HCT116 (cell line): Measurements from ENCODE around the gene LSAMP. TPM values are rescaled to one million over a fixed set of nuclear protein-coding genes. Genes with fewer than 3 reads are reported as not detected.

Source experiments
- ATAC-seq: fragments of 200-7000 bp; cut with Tn5 transposase; 2 replicates; pipeline ENCODE4 v1.9.1; 2020; ENCODE audit warnings: mild to moderate bottlenecking, moderate library complexity
- BruUV-seq: library from RNA; stranded (reverse); fragments of 400-500 nt; replicated peaks from 2 replicates; lab custom pipeline; 2021; lab: Mats Ljungman, UMichigan
- CTCF ChIA-PET: fragments of 300-600 bp; sonication (Branson Sonifier 250); formaldehyde crosslinking; loops from one replicate; lab custom pipeline; 2021; ENCODE audit warnings: antibody characterized with exemption; lab: Charles Lee
- POLR2A ChIA-PET: fragments of 300-600, 350-600 bp; sonication (Branson Sonifier 250); formaldehyde crosslinking; loops from one replicate; lab custom pipeline; 2021; ENCODE audit warnings: antibody characterized with exemption; lab: Charles Lee
- RAD21 ChIA-PET, 2 experiments: fragments of 300-600 bp; sonication (Branson Sonifier 250); formaldehyde crosslinking; loops; one replicate each; lab custom pipeline; 2023; ENCODE audit warnings: low total read pairs in 2 of 2; ENCODE audit not compliant: uncharacterized antibody in 2 of 2, unreplicated experiment in 2 of 2, low non-redundant PET in 1 of 2; lab: Charles Lee
- DNase-seq: peaks from one replicate; pipeline ENCODE4 v3.0.0-alpha.2; 2010; ENCODE audit warnings: low read depth, low spot score
- H2AFZ ChIP-seq: fragments of 200-600 bp; shearing (Covaris generic), sonication (generic); 2 replicates; pipeline ENCODE4 v1.6.1; 2017; ENCODE audit warnings: low read depth, mixed run types, mixed read lengths, antibody characterized with exemption, low read length; ENCODE audit not compliant: poor library complexity, severe bottlenecking
- H3K27ac ChIP-seq: 2 replicates; pipeline ENCODE4 v1.5.1; 2012; ENCODE audit warnings: low read depth, low read length
- H3K27me3 ChIP-seq: fragments of 200-600 bp; sonication (generic); 2 replicates; pipeline ENCODE4 v1.6.1; 2016; ENCODE audit warnings: mixed run types, low read length, mixed read lengths; ENCODE audit not compliant: insufficient read depth
- H3K36me3 ChIP-seq, 2 experiments: fragments of 200-500 bp in 1 of 2; fragments of 200-600 bp in 1 of 2; sonication (Bioruptor generic) in 1 of 2; sonication (generic) in 1 of 2; 2 replicates each; pipeline versions ENCODE4 v1.5.1 to v1.6.1; 2014 to 2016; ENCODE audit warnings: low read length in 2 of 2, inconsistent platforms in 1 of 2, mixed read lengths in 1 of 2, mixed run types in 1 of 2; ENCODE audit not compliant: insufficient read depth in 2 of 2, control insufficient read depth in 1 of 2
- H3K4me1 ChIP-seq, 2 experiments: fragments of 200-600 bp in 1 of 2; sonication (generic) in 1 of 2; 2 replicates each; pipeline versions ENCODE4 v1.5.1 to v1.6.1; 2012 to 2017; ENCODE audit warnings: low read length in 2 of 2, inconsistent platforms in 1 of 2, mild to moderate bottlenecking in 1 of 2, mixed read lengths in 1 of 2, mixed run types in 1 of 2, moderate library complexity in 1 of 2; ENCODE audit not compliant: insufficient read depth in 2 of 2, control insufficient read depth in 1 of 2
- H3K4me2 ChIP-seq: fragments of 200-600 bp; sonication (generic); 2 replicates; pipeline ENCODE4 v1.6.1; 2017; ENCODE audit warnings: mixed run types, low read length, mixed read lengths
- H3K4me3 ChIP-seq, 2 experiments: fragments of 200-600 bp in 1 of 2; sonication (generic) in 1 of 2; replicated peaks in 1 of 2; 2 replicates each; pipeline ENCODE4 v1.5.1; 2011 to 2016; ENCODE audit warnings: low read length in 2 of 2, control low read depth in 1 of 2, low read depth in 1 of 2, mild to moderate bottlenecking in 1 of 2, mixed read lengths in 1 of 2, mixed run types in 1 of 2
- H3K79me2 ChIP-seq: fragments of 200-600 bp; sonication (generic); 2 replicates; pipeline ENCODE4 v1.6.1; 2017; ENCODE audit warnings: mild to moderate bottlenecking, mixed run types, low read length, moderate library complexity, mixed read lengths; ENCODE audit not compliant: insufficient read depth
- H3K9ac ChIP-seq: fragments of 200-600 bp; sonication (generic); 2 replicates; pipeline ENCODE4 v1.6.1; 2016; ENCODE audit warnings: low read length, mixed read lengths
- H3K9me2 ChIP-seq: fragments of 200-600 bp; sonication (generic), shearing (Covaris generic); 2 replicates; pipeline ENCODE4 v1.6.1; 2017; ENCODE audit warnings: mixed run types, mild to moderate bottlenecking, moderate library complexity; ENCODE audit not compliant: insufficient read depth
- H3K9me3 ChIP-seq, 2 experiments: fragments of 200-500 bp in 1 of 2; fragments of 200-600 bp in 1 of 2; sonication (Bioruptor generic) in 1 of 2; sonication (generic) in 1 of 2; 2 replicates each; pipeline ENCODE4 v1.6.1; 2014 to 2017; ENCODE audit warnings: low read length in 2 of 2, mixed read lengths in 2 of 2, inconsistent platforms in 1 of 2, low read depth in 1 of 2, mild to moderate bottlenecking in 1 of 2, mixed run types in 1 of 2, moderate library complexity in 1 of 2; ENCODE audit not compliant: control insufficient read depth in 1 of 2, insufficient read depth in 1 of 2
- H4K20me1 ChIP-seq: fragments of 200-600 bp; sonication (generic), shearing (Covaris generic); 2 replicates; pipeline ENCODE4 v1.6.1; 2017; ENCODE audit warnings: mixed run types, mild to moderate bottlenecking, moderate library complexity; ENCODE audit not compliant: insufficient read depth
- EZH2 ChIP-seq: fragments of 200-600 bp; sonication (generic); IDR thresholded peaks from 2 replicates; pipeline ENCODE4 v1.6.1; 2017; ENCODE audit warnings: antibody characterized with exemption, mixed run types
- TCF7L2 ChIP-seq: IDR thresholded peaks from 2 replicates; pipeline ENCODE4 v1.7.0; 2011; ENCODE audit warnings: borderline replicate concordance, inconsistent platforms; ENCODE audit not compliant: insufficient read depth, insufficient read length; ENCODE audit errors: extremely low read depth
- ZFX ChIP-seq: fragments of 450-650 bp; IDR thresholded peaks from 2 replicates; pipeline ENCODE4 v1.6.1; 2017
- ZNF274 ChIP-seq: fragments of 200-500 bp; sonication (Bioruptor generic); IDR thresholded peaks from 2 replicates; pipeline ENCODE4 v1.6.1; 2014; ENCODE audit warnings: mild to moderate bottlenecking, low read depth, low read length, inconsistent platforms
- intact Hi-C: fragments of 100-400 bp; cut with micrococcal nuclease; formaldehyde crosslinking; loops from 2 replicates; pipeline ENCODE4 v1.10.0; 2022
- total RNA-seq: library from RNA; stranded (reverse); gene quantifications from one replicate; pipeline ENCODE4 v1.2.1, GENCODE V29; 2021; ENCODE audit not compliant: unreplicated experiment

The LSAMP gene
- total RNA-seq, 1 experiment from 2014 or later: 0.25 TPM

DNA sequence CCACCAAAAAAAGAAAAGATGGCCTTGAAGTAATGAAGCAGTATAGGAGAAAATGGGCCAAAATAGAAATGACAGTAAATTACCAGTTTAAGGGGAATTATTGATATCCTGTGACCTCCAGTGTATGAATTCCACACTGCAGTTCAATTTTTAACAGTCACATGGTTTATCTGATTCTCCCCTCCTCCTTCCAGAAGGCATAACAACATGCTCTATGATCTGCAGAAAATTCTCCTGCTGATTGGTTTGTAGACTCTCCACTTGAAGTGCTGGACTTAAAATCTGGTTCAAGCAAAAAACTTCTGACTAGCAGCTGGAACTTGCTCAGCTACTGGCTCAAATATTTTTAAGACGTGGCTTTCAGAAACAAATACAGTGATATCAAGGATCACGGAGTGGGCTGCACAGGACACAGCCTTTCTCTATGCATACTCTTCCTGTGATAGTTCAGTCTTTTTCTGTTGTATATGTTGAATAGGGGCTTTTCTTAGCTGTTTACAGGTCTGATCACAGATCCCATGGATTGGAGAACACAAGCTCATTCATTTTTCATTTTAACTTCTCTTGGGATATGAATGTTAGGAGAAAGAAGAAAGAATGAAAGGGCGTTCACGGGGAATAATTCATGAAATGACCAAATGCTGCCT lies 211.5 kb downstream of the LSAMP start:
- Histone ChIP-seq H3K9me2 (no peaks in the 10 kb centered on the region; the same call in 1 of the 2 replicates), H3K36me3 (no peaks in the 10 kb centered on the region), H3K27ac (no peak overlapping the region), H3K4me2 (no peak overlapping the region), H3K79me2 (no peaks in the 10 kb centered on the region), H3K27me3 (peaks cover 17% of the 10 kb centered on the region), H3K9ac (no peak overlapping the region), H3K4me1 (no peaks in the 10 kb centered on the region), H3K9me3 (no peaks in the 10 kb centered on the region), H3K4me3 (no peak overlapping the region), H2AFZ (no peak overlapping the region), H4K20me1 (no peaks in the 10 kb centered on the region; the same call in 1 of the 2 replicates)
- BruUV-seq: no TSS peak
- intact Hi-C loops: no loop called here
- ChIA-PET POLR2A (no interaction called here), RAD21 (no interaction called here), CTCF (no interaction called here)
- ATAC-seq: no peak
- DNase-seq: no peak
- no peak for TF ChIP-seq ZFX
- TF ChIP-seq, all 23 proteins: peak for 0

DNA sequence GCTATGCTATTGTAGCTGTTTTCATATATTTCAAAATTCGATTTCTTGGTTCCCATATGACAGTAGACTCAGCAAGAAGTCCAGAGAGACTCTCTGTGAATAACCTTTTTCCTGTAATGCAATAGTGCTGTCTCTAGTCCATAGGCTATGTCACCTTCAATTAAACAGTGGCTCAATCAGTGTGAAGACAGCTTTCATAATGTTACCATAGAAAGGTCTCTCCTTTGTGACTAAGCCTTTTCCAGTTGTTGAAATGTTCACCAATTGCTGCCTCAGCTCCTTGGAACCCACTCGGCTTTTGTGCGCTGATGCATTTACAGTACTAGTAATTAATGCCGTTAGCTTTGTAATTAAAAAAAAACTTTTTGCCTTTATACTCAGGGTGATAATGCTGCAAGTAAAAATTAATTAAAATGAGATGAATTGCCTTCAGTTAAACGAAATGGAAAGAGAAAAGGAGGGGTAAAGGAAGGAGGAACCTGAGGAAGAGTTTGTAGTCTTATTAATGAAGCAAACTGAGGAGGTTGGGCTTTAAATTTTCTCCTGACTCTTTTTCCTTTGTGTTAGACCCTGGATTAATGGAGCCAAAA lies 214.8 kb downstream of the LSAMP start:
- Histone ChIP-seq H3K9me2 (no peaks in the 10 kb centered on the region), H4K20me1 (no peaks in the 10 kb centered on the region), H3K4me1 (no peaks in the 10 kb centered on the region), H3K4me3 (no peak overlapping the region), H3K9me3 (no peaks in the 10 kb centered on the region), H3K27me3 (peaks cover 40% of the 10 kb centered on the region), H3K36me3 (no peaks in the 10 kb centered on the region), H3K27ac (no peak overlapping the region), H2AFZ (no peak overlapping the region), H3K79me2 (no peaks in the 10 kb centered on the region), H3K9ac (no peak overlapping the region), H3K4me2 (no peak overlapping the region)
- ChIA-PET RAD21 (no interaction called here), CTCF (no interaction called here), POLR2A (no interaction called here)
- DNase-seq (no peak), ATAC-seq (no peak)
- TF ChIP-seq EZH2 (no peak), ZNF274 (no peak), TCF7L2 (no peak)
- no TSS peak for BruUV-seq
- intact Hi-C loops: no loop called here
